A172 (cell line): ENCODE measurements around the gene TUBG2. TPM values are rescaled to one million over a fixed set of nuclear protein-coding genes. Genes with fewer than 3 reads are reported as not detected.

Source experiments
- DNase-seq: peaks from one replicate; pipeline ENCODE4 v3.0.0-alpha.2; 2015; ENCODE audit warnings: low spot score
- total RNA-seq: library from RNA; depleted of rRNA; stranded (reverse); fragments of >200 nt; shearing (Covaris generic); gene quantifications from 2 replicates; pipeline ENCODE4 v1.2.3, GENCODE V29; 2014; rRNA removed

TUBG2 gene
- total RNA-seq, 1 experiment from 2014 or later: 21.8 TPM

- no peak for DNase-seq
Observed at GRCh38 chr17:42695500-42695899, 36.4 kb downstream of the TUBG2 start.

DNA sequence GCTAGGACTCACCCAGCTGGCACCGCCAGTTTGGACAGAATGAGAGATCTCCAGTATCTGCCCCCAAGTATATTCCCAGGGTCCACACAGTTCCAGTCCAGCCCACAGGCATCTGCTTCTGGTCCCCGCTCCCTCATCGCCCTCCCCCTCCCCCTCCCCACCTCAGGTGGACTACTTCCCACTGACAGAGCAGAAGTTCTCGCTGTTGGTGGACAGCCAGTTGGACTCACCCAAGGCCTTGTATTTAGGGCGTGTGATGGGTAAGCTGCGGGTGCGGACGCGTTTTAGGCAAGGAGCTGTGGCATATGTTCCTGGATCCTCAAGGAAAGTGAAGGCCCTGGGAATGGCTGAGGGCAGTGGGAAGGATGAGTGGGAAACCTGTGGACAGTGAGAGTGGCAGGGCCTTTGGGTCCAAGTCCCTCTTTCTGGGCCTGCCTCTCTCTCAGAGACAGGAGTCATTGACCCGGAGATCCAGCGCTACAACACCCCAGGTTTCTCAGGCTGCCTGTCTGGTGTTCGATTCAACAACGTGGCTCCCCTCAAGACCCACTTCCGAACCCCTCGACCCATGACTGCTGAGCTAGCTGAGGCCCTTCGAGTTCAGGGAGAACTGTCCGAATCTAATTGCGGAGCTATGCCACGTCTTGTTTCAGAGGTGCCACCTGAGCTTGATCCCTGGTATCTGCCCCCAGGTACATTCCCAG lies 38.2 kb downstream of the TUBG2 start:
- DNase-seq: no peak

GRCh38 chr17:42698736-42699414 lies 39.8 kb downstream of the TUBG2 start:
- DNase-seq: peak; percentile 85

- DNase-seq: no peak
Observed at GRCh38 chr17:42699415-42699740, 40.3 kb downstream of the TUBG2 start.

DNA sequence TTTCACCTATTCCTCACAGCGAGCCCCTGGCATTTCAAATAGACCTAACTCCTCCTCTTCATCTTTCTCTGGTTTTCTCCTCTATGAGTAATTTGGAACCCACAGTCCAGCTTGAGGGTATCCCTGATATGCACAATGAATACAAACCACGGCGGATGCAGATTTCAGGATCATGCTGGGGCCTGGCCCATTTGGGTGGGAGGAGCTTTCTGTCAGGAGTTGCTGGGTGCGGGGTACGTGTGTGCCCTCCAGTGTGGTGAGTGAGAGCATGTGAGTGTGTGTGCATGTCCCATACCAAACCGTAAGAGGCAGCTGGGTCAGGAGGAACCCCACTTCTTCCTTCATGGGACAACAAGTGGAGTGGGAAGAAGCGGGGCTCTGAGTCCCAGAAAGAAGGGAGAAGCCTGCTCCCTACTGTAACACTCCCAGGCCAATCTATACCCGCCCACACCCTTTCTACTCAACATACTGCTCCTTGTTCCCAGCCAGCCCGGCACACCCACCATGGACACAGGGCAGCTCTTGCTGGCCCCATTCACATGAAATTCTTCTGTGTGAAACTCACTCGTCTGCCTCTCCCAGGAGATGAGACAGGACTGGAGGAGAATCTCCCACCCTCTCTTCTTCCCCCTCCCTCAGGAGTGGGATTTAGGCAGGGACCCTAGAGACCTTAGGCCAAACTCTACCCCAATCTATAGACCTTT lies 41.7 kb downstream of the TUBG2 start:
- DNase-seq: no peak

- no peak for DNase-seq
Observed at GRCh38 chr17:42702446-42702845, 43.4 kb downstream of the TUBG2 start.

- no peak for DNase-seq
Observed at GRCh38 chr17:42704490-42704836, 45.4 kb downstream of the TUBG2 start.

DNA sequence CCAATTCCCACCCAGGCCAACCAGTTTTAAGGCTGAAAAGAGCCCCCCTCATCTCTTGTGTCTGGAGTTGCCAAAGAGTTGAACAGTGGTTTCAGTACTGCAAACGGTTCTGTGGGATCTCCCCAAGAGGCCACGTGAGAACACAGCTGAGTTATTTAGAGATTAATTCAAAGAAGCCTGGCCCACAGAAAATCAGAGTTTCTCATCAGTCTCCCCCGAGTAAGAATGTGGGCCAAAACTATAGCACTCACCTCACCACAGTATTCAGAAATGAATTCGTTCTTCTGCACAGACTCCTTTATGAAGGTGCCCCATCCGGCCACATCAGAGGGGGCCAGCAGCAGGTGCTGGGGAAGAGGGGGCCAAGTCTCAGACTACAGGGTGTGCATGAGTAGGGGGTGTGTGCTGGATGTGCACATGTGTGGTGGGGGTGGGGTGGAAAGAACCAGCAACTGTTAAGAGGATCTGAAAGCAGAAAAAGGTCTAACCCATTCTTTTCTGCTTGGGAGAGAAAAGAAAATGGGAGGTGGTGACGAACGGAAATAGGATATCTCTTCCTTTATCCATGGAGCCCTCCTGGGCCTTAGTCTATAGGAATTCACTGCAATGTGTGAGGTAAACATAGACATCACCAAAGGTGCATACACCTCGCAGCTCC lies 45.9 kb downstream of the TUBG2 start:
- DNase-seq: no peak

DNA sequence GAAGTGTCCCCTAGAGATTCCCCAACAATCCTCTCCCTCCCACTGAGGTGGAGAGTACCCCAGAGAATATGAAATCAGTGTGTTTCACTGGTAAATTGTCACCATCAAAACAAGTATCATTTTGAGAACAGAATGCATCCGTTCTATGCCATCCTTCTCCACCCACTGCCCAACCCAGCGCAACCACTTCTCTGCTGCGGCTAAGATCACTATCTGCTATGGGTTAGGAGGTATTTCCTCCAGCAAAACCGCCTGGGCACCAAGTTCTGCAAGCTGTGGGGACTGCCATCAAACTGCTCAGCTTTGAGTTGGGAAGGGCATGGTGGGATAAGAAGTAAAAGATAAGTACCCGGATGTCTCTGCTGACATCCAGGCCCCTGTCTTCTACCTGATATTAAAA lies 47.6 kb downstream of the TUBG2 start:
- DNase-seq: no peak

- no peak for DNase-seq
Observed at GRCh38 chr17:42708588-42708987, 49.5 kb downstream of the TUBG2 start.

- no peak for DNase-seq
Observed at GRCh38 chr17:42709561-42709960, 50.5 kb downstream of the TUBG2 start.

Other genes with a start within 250 kb of the TUBG2 start
- gene CAVIN1, start 236.0 kb upstream of the TUBG2 start, total RNA-seq: 569 and 659 TPM in 2 replicates
- 23.4 and 24.1 TPM in 2 replicates for gene ATP6V0A1, start 200.4 kb upstream of the TUBG2 start, total RNA-seq
- gene NAGLU, start 123.0 kb upstream of the TUBG2 start, total RNA-seq: 79.2 and 80.1 TPM in 2 replicates
- 1.3 and 1.6 TPM in 2 replicates for gene HSD17B1, start 106.4 kb upstream of the TUBG2 start, total RNA-seq
- 53.9 and 63.6 TPM in 2 replicates for gene COASY, start 97.1 kb upstream of the TUBG2 start, total RNA-seq
- gene MLX, start 92.2 kb upstream of the TUBG2 start, total RNA-seq: 47.1 and 52.9 TPM in 2 replicates
- gene PSMC3IP, start 81.6 kb upstream of the TUBG2 start, total RNA-seq: 21.4 and 29.9 TPM in 2 replicates
- 62.3 and 63.0 TPM in 2 replicates for gene RETREG3, start 49.9 kb upstream of the TUBG2 start, total RNA-seq
- 157 and 159 TPM in 2 replicates for gene TUBG1, start 49.6 kb upstream of the TUBG2 start, total RNA-seq
- gene PLEKHH3, start 17.7 kb downstream of the TUBG2 start, total RNA-seq: 32.8 and 37.0 TPM in 2 replicates
- gene CCR10, start 22.6 kb downstream of the TUBG2 start, total RNA-seq: 2.7 and 3.6 TPM in 2 replicates
- 19.2 and 20.8 TPM in 2 replicates for gene CNTNAP1, start 23.2 kb downstream of the TUBG2 start, total RNA-seq
- 7.2 and 10.3 TPM in 2 replicates for gene EZH1, start 85.8 kb downstream of the TUBG2 start, total RNA-seq
- not detected in 2 replicates for gene RAMP2, start 101.9 kb downstream of the TUBG2 start, total RNA-seq
- gene VPS25, start 114.2 kb downstream of the TUBG2 start, total RNA-seq: 174 and 181 TPM in 2 replicates
- 0.34 and 0.50 TPM in 2 replicates for gene WNK4, start 121.3 kb downstream of the TUBG2 start, total RNA-seq
- 112 and 122 TPM in 2 replicates for gene COA3, start 139.4 kb downstream of the TUBG2 start, total RNA-seq
- 0.03 and 0.29 TPM in 2 replicates for gene CNTD1, start 139.6 kb downstream of the TUBG2 start, total RNA-seq
- gene BECN1, start 165.0 kb downstream of the TUBG2 start, total RNA-seq: 113 and 134 TPM in 2 replicates
- 185 and 217 TPM in 2 replicates for gene PSME3, start 174.1 kb downstream of the TUBG2 start, total RNA-seq
- 0.10 TPM in 1 of 2 replicates, not detected in the other for gene AOC2, start 185.3 kb downstream of the TUBG2 start, total RNA-seq
- 0.09 and 0.41 TPM in 2 replicates for gene AOC3, start 191.9 kb downstream of the TUBG2 start, total RNA-seq
- gene G6PC1, start 241.5 kb downstream of the TUBG2 start, total RNA-seq: not detected in 2 replicates